Activated T-cell treated with anti-CD3 and anti-CD28 coated beads for 24 hours (primary cell): ENCODE data around the gene FKBP8.
A peak's percentile ranks its signal among the peaks of the same experiment; 100 is the strongest.

ENCODE experiments used
- DNase-seq: peaks from one replicate; pipeline ENCODE4 v3.0.0-alpha.2; 2020; ENCODE audit warnings: low read depth

FKBP8 gene

GRCh38 chr19:18521692-18522123 is 21.7 kb downstream of the FKBP8 start, which contains the start of gene ELL:
ELL (minus strand) TSS chr19:18522070; CDS start chr19:18522055, 15 bp downstream.
- DNase-seq, result no peak

- DNase-seq, result no peak
Measured at GRCh38 chr19:18520848-18521691, 22.3 kb downstream of the FKBP8 start.

DNA sequence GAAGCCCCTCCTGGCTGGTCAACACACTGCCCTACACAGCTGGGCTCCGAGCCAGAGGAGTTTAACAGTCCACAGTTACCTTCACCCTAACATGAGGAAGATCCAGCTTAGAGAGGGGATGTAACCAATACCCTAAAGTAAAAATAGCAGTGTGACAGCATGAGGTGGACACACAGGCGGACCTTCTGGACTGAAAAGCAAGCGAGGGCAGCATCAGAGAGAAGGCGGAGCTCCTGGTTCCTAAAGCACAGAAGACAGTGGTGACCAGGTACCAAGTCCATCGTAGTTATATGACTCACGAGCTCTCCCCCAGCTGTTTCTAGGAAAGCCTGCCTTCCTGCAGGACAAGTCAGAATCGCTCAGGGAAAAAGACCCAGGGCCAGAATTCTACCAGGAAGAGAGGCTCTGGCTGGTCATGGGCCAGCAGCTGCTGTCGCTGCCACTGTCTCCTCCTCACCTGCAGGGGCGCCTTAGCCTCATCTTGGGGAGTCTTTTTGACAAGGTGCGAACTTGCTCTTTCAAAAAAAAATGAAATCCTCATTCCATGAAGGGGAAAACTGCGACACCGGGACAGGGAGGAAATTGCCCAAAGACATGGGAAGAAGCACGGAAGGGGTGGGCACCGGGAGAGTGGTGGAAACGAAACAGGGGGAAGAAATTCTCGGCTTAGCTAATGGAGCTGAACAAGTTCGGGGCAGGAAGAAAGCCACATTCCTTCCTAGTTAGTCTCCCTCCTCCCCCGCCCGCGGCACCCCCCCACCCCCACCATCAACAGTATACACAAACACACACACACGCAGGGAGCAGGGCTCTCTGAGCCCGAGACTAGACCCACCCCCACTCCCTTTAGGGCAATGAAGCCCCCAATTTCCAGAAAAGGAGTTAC is 23.2 kb downstream of the FKBP8 start:
- DNase-seq, result peak; percentile 47

DNA sequence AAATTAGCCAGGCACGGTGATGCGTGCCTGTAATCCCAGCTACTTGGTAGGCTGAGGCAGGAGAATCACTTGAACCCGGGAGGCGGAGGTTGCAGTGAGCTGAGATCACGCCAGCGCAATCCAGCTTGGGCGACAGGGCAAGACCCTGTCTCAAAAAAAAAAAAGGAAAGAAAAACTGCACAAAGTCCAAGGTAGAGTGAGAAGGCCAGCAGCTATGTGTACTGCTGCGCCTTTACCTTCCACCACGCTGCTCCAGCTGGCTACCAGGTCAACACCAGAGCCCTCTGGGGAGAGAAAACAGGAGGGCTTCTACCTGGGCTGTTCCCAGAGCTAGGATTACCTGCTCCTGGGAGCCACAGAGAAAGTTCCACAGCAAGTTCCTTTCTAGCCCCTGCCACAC is 24.7 kb downstream of the FKBP8 start:
- no peak for DNase-seq

DNA sequence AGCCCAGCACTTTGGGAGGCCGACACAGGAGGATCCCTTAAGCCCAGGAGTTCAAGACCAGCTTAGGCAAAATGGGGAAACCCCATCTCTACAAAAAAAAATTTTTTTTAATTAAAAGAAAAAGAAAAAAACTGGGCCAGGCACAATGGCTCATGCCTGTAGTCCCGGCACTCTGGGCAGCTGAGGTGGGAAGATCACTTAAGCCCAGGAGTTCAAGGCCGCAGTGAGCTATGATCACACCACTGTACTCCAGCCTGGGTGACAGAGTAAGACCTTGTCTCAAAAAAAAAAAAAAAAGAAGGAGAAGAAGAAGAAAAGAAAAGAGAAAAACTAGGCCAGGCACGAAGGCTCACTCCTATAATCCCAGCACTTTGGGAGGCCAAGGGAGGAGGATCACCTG is 25.8 kb downstream of the FKBP8 start:
- DNase-seq, result no peak

DNA sequence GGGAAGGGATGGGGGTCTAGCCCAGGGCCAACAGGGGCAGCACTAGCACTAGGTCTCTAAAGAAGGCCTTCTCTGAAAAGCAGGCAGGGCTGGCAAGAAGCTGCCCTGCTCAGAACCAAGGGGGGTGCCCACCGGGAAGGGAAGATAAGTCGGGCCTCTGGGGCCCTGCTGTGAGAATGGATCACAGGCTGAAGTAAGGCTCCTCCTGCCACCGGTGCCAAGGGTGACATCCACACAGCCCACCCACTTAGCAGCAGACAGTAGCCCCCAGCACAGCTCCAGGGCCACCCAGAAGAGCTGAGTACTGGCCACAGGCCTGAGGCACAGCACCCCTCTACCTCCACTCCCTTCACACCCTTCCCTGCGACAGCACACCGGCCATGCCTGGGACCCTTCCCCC is 27.4 kb downstream of the FKBP8 start:
- DNase-seq, result no peak

- no peak for DNase-seq
Measured at GRCh38 chr19:18514800-18515682, 28.3 kb downstream of the FKBP8 start.

GRCh38 chr19:18513868-18514267 is 29.5 kb downstream of the FKBP8 start:
- no peak for DNase-seq

DNA sequence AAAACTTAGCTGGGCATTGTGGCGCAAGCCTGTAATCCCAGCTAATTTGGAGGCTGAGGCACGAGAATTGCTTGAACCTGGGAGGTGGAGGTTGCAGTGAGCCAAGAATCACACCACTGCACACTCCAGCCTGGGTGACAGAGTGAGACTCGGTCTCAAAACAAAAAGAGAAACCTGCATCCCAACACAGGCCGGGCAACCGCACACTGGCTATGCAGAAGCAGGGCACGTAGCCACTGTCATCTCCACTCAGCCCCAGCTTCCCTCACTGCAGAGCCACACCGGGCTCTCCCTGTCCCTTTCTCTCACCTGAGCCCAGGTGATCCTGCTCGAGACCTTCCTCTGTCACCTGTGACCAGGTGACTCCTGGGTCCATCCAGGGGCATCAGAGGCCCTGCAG is 33.2 kb downstream of the FKBP8 start:
- DNase-seq, result no peak

DNA sequence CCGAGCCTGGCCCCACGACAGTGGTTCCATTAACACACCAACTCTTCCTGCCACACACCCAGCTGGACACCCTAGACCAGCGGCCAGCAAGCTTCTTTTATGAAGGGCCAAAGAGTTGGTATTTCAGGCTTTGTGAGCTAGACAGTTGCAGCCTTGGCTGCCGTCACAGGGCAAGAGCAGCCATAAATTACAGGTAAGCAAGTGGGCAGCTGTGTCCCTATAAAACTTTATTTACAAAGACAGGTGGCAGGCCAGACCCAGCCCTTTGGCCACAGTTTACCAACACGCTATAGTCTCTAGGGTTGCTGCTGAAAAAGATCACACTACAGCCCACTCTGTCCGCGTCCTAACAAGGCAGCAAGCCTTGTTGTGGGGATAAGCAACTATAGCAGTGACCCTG is 34.8 kb downstream of the FKBP8 start:
- DNase-seq, result no peak

DNA sequence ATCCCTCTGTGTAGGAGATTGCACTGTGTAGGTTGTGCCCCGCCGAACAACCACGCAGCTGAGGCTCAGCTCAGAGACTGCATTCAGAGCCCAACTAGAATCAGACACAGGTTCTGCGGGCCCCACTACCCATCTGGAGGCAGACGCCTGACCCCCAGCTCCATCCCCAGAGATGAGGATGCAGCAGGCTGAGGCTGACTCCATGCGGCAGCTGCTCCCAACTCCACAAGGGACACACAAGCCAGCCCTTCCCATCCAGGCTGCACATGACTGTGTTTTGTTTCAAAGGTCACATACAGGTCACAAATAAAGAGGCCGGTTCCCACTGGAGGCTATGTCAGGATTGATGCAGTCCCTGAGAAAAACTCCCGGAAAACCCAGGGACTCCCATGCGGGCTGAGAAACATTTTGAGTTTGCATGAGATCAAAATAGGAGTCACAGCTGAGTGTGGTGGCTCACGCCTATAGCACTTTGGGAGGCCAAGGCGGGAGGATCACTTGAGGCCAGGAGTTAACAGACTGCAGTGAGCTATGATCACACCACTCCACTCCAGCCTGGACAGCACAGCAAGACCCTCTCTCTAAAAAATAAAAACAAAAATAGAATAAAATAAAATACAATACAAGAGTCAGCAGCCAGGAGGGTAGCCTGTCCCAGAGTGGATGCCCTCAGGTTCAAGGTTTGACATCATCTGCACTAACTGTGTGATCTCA is 35.5 kb downstream of the FKBP8 start:
- DNase-seq, result no peak

GRCh38 chr19:18507021-18507726 is 36.2 kb downstream of the FKBP8 start:
- no peak for DNase-seq

GRCh38 chr19:18506101-18506930 is 37.1 kb downstream of the FKBP8 start:
- no peak for DNase-seq

- no peak for DNase-seq
Measured at GRCh38 chr19:18504886-18505610, 38.3 kb downstream of the FKBP8 start.

DNA sequence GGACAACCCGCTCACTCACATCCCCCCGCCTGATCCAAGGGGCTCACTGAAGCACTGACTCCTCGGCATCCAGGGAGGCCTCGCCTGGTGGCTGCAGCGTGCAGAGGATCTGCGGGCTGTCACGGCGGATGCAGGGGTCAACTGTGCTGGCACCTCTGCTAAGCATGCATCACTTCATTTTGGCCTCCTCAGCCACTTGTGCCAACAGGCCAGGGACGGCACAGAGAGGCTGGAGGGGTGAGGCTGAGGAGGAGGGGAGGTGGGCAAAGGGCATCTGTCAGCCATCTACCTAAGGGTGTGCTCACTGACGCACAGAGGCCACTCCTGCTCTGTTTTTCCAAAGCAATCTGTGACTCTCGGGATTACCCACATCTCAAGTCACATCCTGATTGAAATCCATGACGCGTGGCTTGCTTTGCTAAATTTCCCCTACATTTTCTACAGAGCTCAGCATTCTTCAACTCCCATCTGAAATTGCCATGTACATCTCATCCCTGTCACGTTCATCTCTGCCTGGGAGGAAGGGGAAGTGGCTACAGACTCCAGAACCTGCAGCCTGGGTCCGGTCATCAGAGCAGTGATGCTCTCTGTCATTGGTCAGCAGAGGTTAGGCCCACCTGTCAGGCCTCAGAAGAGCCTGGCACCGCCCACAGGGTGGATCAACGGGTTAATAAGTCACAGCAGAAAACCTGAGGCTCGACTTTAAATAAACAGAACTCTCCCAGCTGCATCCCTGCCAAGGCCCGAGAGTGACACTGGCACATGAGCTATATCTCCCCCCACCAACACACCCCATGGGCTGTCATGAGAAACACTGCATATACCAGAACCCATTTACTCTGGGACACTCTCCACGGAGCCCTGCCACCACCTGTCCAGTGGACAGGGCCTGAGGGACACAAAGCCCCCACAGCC is 39.1 kb downstream of the FKBP8 start:
- DNase-seq, result no peak

DNA sequence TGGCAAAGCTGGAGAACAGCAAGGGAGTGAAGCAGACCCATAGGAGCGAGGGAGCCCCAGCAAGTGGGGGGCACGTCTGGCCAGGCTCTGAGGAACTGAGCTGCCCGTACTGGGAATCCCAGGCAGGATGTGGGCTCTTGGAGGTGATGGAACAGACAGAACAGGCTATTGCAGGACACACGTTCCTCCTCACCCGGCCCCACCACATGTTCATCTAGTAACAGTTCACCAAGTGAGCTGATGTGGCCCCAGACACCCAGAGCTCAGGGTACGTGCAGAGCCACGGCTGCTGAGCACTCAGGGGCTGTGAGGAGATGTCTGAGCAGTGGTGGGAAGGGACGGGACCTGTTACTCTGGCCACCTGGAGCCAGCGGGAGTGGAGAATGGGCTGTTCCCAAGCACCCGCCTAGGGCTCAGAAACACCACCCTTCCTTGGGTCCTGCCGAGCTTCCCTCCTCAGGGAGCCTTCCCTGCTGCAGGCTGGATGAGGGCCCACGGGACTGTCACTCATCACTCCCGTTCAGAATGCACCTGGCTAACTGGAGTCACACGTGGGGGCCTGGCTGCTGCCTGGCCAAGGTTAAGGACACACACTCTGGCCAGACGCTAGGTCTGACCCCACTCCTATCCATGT is 39.9 kb downstream of the FKBP8 start:
- DNase-seq, result no peak

GRCh38 chr19:18502638-18503294 is 40.6 kb downstream of the FKBP8 start:
- no peak for DNase-seq
